ENCODE results near the gene USP40. TPM values are rescaled to one million over a fixed set of nuclear protein-coding genes. Genes with fewer than 3 reads are reported as not detected.

The USP40 gene
- total and polyA plus RNA-seq, 2 experiments from 2014 or later, result 14.0 to 21.7 TPM

- DNase-seq (ENCODE audit: low read depth in 1 of 2, low spot score in 1 of 2), result no peak
- Histone ChIP-seq H3K9me3 (ENCODE audit: low read depth) (no peaks in the 10 kb centered on the region), H3K36me3 (no peaks in the 10 kb centered on the region), H3K27me3 (no peaks in the 10 kb centered on the region), H3K27ac (no peak overlapping the region), H3K4me1 (ENCODE audit: low read depth) (no peaks in the 10 kb centered on the region), H3K4me3 (no peak overlapping the region)
- TF ChIP-seq CTCF (IDR thresholded peaks at IDR 0.05; ENCODE audit: low read depth, low read length), result no peak
Measured at GRCh38 chr2:233535271-233535670, 31.3 kb downstream of the USP40 start.

GRCh38 chr2:233532971-233533370 is 33.6 kb downstream of the USP40 start:
- H3K9me3 ChIP-seq (ENCODE audit: low read depth), result no peaks in the 10 kb centered on the region
- no peak for DNase-seq (ENCODE audit: low read depth in 1 of 2, low spot score in 1 of 2)
- H3K36me3 ChIP-seq, result no peaks in the 10 kb centered on the region
- TF ChIP-seq CTCF (IDR thresholded peaks at IDR 0.05; ENCODE audit: low read depth, low read length), result no peak
- H3K27me3 ChIP-seq, result no peaks in the 10 kb centered on the region
- no peaks in the 10 kb centered on the region for H3K4me1 ChIP-seq (ENCODE audit: low read depth)
- no peak overlapping the region for H3K4me3 ChIP-seq
- no peak overlapping the region for H3K27ac ChIP-seq

- no peaks in the 10 kb centered on the region for H3K36me3 ChIP-seq
Measured at GRCh38 chr2:233531955-233532354, 34.6 kb downstream of the USP40 start.

GRCh38 chr2:233530381-233530780 is 36.2 kb downstream of the USP40 start:
- DNase-seq (ENCODE audit: low read depth in 1 of 2, low spot score in 1 of 2), result no peak
- Histone ChIP-seq H3K27ac (no peak overlapping the region), H3K4me1 (ENCODE audit: low read depth) (no peaks in the 10 kb centered on the region), H3K9me3 (ENCODE audit: low read depth) (no peaks in the 10 kb centered on the region), H3K27me3 (no peaks in the 10 kb centered on the region), H3K4me3 (no peak overlapping the region), H3K36me3 (no peaks in the 10 kb centered on the region)
- TF ChIP-seq CTCF (IDR thresholded peaks at IDR 0.05; ENCODE audit: low read depth, low read length), result no peak

More at GRCh38 chr2:233531955-233532354, 34.6 kb downstream of the USP40 start:
- Histone ChIP-seq H3K27me3 (no peaks in the 10 kb centered on the region), H3K9me3 (ENCODE audit: low read depth) (no peaks in the 10 kb centered on the region), H3K27ac (no peak overlapping the region), H3K4me3 (no peak overlapping the region), H3K4me1 (ENCODE audit: low read depth) (no peaks in the 10 kb centered on the region)
- no peak for DNase-seq (ENCODE audit: low read depth in 1 of 2, low spot score in 1 of 2)
- TF ChIP-seq CTCF (IDR thresholded peaks at IDR 0.05; ENCODE audit: low read depth, low read length), result no peak

- Histone ChIP-seq H3K4me1 (ENCODE audit: low read depth) (no peaks in the 10 kb centered on the region), H3K4me3 (no peak overlapping the region), H3K36me3 (no peaks in the 10 kb centered on the region), H3K9me3 (ENCODE audit: low read depth) (no peaks in the 10 kb centered on the region), H3K27ac (no peak overlapping the region), H3K27me3 (no peaks in the 10 kb centered on the region)
- no peak for TF ChIP-seq CTCF (IDR thresholded peaks at IDR 0.05; ENCODE audit: low read depth, low read length)
- peak in 1 of 2 donors; percentile 4 for DNase-seq (ENCODE audit: low read depth in 1 of 2, low spot score in 1 of 2)
Measured at GRCh38 chr2:233528182-233528581, 38.4 kb downstream of the USP40 start.

- H3K9me3 ChIP-seq (ENCODE audit: low read depth), result no peaks in the 10 kb centered on the region
- no peak for DNase-seq (ENCODE audit: low read depth in 1 of 2, low spot score in 1 of 2)
- no peaks in the 10 kb centered on the region for H3K4me1 ChIP-seq (ENCODE audit: low read depth)
- H3K36me3 ChIP-seq, result no peaks in the 10 kb centered on the region
- H3K27ac ChIP-seq, result no peak overlapping the region
- H3K4me3 ChIP-seq, result no peak overlapping the region
- no peaks in the 10 kb centered on the region for H3K27me3 ChIP-seq
- TF ChIP-seq CTCF (IDR thresholded peaks at IDR 0.05; ENCODE audit: low read depth, low read length), result no peak
Measured at GRCh38 chr2:233525791-233526190, 40.8 kb downstream of the USP40 start.

Data from cardiac muscle cell (in vitro differentiated cells and primary cell).